OCI-M2 (cell line): Measurements from ENCODE around the gene LRRC36.
"Not testable (repeated sequence)": the region's sequence is repeated elsewhere in the genome, so short reads cannot be mapped to it uniquely, and the experiment has no call there.

Experiments
- DNase-seq: peaks from one replicate; lab custom pipeline; 2025; ENCODE audit not compliant: unreplicated experiment; lab: John Stamatoyannopoulos, UW

LRRC36 gene

DNA sequence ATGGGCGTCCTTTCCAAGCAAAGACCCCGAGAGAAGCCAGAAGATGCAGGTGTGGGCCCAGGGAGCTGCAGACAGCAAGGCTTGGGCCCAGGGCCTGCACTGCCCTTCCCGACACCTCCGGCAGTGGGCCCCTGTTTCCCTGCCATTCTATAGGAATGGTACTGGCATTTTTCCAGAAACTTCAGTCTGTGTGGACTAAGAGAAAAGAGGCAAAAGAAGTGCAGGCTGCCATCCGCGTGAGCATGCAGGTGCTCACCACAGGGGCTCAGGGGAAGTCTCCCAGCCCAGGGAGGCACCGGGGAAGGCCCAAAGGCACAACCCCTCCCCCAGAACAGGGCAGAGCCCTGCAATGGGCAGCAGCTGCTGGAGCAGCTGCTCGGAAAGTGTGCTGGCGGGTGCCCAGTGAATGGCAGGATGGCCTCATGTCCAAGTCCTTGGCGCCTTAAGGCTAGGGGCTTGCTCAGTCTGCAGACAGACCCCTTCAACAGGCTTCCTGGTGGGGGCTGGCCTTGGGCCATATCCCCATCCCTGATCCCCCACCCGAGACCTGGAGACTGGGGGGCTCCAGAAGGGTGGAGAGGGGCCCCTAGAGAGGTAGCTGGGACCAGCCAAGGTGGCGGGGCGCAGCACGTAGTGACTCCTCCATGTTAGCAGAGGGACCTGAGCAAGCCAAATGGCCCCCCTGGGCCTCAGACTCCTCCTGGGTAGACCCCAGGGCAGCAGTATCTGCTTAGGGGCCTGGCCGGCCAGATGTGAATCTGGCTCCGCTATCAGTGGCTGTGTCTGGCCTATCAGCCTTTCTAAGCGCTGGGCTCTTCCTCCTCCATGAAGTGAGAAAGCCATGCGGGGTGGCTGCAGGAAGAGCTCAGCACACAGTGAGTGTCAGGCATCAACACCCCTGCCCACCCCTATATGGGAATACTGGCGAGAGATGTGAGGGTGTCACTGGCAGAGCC, 73.4 kb downstream of the LRRC36 start:
- no peak for DNase-seq

DNA sequence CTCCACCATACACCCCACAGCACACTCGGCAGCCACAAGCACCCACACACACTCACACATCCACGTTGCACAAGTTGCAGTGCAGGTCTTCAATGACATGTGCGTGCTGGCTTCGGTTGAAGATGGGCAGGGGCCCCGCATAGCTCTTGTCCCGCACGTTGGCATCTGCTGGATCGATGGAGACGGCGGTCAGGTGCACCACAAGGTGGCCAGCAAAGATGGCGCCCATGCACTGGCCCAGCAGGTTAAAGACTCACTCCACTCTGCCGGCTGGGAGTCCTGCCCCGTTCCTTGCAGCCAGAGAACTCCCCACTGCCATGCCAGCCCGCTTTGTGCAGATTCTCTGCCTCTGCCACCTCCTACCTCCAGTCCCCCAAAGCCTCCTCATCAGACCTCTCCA, 74.3 kb downstream of the LRRC36 start:
- DNase-seq, result no peak

DNA sequence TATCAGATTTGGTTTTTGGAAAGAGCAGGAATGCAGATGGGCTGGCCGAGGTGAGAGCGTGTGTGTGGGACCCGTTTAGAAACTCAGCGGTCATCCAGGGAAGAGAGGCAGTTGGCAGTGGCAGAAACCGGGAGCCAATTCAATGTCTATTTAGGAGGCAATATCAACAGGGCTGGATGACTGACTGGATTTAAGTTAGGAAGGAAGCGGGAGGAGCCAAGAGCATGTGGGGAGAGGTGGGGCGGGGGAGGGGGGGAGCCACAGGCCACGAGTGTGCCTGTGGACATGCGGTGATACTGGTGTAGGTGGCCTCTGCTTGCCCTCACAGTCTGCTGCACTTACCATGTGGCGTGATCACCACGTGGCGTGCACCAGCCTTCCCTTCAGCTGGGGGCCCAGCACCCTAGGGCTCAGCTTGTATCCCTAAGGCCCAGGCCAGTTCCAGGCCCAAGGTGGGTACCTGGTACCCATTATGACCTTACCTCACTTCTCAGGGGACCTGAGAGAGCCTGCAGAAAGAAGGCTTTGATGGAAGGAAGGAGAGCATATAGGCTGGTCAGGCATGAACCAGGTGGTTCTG, 77.5 kb downstream of the LRRC36 start:
- no peak for DNase-seq

DNA sequence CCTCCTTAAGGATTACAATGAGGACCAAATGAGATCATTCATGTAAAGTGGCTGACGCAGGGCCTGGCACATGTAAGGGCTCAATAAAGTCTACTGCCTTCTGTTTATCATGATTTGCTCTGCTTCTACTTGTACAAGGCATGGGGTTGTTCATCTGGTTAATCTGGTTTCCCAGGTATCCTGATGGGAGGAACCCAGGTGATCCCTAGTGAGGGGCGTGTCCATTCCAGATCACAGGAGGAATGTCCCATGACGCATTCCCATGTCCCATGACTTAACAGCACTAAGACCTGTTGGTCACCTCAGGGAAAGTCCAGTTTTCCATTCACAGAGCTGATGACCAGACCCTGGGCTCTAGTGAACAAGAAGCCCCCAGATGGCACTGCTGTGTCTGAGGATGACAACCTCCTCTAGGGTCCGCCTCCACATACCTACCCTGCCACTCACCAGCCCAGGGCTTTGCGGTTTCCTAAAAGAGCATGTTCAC, 78.2 kb downstream of the LRRC36 start:
- no peak for DNase-seq

DNA sequence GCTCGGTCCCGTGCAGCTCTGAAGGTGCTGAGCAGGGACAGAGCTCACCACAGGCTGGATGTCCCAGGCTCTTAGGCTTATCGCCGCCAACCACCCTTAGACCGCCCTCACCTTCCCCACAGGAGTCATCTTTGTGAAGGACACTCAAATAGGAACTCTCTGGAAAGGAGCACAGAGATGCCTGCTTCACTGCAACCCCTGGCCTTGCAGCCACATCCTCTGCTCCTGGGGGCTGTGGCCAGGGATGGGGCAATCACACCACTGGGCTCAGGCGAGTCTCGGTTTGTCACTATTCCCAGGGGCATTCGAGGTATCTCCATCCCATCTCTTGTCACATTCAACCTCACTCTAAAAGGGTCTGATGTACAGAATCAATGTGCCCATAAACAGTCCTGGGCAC, 78.7 kb downstream of the LRRC36 start:
- DNase-seq, result no peak

DNA sequence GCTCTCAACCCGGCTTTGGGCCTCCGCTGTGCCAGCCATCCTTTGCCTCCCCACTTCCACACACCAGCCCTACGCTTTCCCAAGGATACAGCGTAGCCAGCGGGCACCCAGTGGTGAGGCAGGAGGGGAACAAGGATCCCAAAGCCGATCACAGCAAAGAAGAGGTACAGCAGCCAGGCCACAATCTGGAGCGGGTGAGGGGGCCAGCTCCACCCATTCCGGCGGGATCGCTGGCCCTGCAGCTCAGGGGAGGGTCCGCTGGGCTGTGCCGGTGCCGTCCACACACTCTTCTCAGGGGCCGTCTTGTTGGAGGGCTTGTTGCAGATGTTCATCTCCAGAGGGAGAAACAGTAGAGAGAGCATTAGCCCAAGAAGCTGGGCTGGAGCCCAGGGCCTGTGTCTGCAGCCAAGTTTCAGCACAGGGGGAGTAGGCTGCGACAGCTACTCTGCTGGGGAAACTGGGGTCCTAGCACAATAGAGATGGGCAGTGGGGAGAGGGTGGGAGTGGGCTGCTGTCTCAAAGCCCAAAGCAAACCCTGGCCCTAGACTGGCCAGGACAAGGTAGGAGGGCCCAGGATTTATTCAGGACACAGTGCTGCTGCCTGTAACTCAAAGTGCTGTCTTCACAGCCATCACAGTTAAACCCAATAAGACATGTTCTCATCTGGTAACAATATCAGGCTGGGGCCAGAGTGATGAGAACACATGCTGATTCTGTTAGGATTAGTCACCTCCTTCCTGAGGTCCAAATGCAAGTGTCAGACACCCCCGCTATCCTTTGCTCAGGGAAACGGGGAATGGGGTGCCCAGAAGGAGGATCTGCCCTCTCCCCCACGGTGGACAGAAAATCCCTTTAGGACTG, 79.7 kb downstream of the LRRC36 start:
- DNase-seq, result no peak

DNA sequence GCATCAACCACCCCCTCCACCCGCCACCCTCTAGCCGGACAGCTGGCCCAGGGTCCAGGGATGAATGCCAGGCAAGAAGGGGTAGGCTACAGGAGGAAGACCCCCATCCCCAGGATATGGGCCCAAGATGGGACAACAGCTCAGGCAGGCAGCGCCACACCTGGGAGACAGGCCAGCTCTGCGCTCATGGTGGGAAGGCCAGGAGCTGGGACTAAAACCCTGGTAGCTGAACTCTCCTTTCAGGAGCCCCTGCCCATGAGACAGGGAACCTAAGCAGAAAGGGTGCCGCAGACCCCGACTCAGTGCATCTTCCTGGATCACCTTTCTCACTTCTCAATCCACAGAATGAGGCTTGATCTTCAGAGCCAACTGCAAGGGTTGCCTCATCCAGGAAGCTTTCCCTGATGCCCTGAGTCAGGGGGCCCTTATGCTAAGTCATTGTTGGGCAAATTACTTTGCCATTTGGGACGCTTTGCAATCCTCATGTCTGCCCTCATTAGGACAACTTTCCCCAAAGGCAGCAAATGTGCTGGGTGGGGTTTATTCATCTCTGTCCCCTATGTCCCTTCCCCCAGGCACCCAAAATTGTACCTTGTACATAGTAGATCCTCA, 80.7 kb downstream of the LRRC36 start:
- no peak for DNase-seq

DNA sequence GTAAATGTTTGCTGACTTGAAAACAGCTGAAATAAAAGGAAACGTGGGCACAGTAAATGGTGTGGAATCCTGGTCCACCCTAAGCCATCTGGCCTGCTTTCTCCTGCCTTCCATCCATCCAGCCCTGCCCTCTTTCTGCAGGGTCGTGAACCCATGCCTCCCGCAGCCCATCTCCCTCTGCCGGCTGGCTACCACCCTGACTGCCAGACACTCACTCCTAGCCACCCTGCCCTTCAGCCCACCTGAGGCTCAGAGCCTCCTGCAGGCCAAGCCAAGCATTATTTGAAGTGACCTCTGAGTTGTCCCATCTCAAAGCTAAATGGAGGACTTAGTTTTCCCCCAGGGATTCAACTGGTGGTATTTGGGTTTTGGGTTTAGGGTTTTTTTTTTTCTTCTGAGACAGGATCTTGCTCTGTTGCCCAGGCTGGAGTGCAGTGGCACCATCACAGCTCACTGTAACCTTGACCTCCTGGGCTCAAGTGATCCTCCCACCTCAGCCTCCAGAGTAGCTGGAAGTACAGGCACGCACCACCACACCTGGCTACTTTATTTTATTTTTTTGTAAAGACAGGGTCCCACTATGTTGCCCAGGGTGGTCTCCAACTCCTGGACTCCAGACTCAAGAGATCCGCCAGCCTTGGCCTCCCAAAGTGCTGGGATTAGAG, 81.3 kb downstream of the LRRC36 start:
- DNase-seq, result no peak

DNA sequence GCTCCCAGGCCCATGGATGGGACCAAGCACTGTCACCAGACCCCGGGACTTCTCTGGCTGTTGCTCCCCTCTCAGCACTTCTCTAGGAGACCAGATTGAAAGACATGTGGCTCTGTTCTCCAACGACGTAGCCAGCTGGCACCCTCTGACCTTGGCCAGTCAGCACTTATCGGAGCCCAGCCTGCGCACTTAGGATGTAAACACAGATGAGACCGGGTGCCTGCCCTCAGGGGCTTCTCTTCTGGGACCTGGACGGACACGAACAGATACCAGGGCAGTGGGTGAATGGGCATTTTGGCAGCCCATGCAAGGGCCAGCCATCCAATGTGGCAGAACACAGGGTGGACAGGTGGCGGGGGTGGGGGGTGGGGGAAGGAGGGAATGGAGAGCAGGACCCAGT, 83.0 kb downstream of the LRRC36 start:
- DNase-seq, result no peak

DNA sequence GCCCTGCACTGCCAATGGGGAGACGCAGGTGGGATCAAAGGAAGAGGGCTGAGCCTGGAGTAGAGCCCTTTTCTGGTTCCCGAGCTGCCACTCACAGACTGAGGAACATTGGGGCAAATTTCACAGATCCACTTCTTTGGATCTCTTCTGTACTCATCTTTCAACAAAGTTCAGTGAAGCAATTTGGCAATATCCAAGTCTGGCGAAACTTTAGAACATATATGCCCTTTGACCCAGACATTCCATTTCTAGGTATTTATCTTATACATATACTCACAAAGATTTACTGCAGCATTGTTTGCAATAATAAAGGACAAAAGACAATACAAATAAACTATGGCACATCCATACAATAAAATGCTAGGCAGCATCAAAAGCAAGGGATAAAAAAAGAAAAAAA, 84.7 kb downstream of the LRRC36 start:
- no peak for DNase-seq

DNA sequence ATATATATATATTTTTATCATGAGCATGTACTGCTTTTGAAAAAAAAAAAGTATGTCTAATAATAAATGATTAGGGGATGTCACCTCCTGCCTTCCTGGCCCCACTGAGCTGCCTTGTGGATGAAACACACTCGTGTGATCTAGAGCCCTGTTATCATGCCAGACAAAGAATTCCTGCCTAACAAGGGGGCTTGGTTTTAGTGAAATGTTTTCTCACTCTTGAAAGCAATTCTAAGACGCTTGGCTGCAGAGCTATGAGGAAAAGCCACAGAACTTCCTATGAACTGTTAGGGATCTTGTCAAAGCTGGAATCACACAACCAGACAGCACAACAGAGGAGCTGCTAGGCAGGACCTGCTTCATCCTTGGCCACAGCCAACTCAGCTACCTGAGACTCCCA, 85.7 kb downstream of the LRRC36 start:
- DNase-seq, result no peak

DNA sequence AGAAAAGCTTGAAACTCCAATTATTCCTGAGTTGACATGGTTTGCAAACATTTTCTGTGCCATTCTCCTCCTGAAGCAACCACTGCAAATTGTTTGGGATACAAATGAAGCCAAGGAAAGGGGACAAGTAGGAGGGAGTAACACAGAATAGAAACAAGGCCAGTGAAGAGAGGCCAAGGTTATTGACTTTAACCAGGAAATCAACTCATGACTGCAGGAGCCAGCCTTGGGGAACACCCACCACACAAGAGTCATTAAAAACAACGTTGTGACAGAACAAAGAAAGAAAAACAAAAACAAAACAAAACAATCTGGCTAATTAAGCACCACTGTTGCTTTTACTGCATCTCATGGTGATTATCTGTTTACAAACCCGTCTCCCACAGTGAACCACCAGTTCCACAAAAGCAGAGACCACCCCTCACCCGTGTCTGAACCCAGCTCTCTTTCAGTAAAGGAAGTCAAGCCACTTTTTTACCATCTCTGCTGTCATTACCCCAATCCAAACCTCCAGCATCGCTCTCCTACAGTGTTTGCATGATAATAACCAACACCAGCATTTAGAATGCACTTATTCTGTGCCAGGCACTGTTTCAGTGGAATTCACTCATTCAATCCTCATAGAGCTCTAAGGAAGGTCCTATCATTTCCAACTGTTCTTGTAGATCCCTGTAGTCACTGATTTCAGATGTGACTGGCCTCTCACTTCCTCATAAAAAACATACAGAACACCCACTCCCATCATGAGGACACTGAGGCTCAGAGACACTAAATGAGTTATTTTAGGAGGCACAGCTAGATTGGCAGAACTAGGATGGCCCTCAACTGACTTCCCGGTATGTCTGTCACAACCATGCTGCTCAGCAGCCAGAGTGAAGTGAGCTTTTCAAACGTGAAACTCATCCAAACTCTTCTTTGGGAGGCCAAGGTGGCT, 87.6 kb downstream of the LRRC36 start:
- no peak for DNase-seq

DNA sequence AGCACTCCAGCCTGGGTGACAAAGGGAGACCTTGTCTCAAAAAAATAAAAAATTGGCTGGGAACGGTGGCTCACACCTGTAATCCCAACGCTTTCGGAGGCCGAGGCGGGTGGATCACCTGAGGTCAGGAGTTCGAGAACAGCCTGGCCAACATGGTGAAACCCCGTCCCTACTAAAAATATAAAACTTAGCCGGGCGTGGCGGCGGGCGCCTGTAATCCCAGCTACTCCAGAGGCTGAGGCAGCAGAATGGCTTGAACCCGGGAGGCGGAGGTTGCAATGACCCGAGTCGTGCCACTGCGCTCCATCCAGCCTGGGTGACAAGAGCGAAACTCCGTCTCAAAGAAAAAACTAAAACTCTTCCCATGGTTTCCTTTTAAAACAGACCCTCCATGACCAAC, 88.8 kb downstream of the LRRC36 start:
- not testable (repeated sequence) for DNase-seq

DNA sequence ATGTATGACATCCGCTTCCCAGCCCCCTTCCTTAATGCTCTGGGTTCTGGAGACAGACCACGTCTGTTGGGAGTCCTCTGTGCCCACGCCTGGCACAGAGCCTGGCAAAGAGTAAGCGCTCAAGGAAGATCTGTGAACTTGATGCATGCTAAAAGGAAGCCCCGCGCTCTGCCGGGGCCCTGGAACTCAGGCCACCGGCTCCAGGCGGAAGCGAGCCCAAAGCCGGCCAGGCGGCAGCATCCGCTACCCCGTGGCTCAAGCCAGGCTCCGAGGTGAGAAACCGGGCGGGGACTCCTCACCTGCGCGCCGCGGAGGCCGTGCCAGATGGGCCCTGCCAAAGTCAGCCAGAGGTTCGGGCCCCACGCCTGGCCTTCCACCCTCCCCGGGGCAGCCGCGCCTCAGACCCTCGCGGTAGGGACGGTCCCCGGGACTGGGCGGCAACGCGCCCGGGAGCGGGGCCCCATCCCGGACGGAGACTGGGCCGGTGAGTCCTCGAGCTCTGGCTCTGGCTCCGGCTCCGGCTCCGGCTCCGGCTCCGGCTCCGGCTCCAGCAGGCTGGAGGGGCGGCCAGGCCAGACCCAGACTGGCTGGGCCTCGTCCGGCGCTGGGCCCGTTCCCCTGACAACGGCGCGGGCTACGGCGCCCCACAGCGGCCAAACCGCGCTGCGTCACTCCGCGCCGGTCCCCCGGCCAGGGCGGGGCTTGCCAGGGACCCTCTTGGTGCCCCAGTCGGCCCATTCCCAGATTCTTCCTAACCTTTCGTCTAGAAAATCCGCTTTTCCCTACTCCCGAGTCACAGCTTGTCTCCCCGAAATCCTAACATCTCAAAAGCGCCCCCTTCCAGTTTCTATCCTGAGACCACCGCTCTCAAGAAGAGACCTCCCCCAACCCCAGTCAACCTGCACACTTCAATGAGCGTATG, 89.5 kb downstream of the LRRC36 start, which contains the start of gene ZDHHC1:
ZDHHC1 (minus strand) TSS at position 606 of the 922 bp plus-strand sequence. CDS start 8,702 bp downstream, outside the sequence.
- no peak for DNase-seq

DNA sequence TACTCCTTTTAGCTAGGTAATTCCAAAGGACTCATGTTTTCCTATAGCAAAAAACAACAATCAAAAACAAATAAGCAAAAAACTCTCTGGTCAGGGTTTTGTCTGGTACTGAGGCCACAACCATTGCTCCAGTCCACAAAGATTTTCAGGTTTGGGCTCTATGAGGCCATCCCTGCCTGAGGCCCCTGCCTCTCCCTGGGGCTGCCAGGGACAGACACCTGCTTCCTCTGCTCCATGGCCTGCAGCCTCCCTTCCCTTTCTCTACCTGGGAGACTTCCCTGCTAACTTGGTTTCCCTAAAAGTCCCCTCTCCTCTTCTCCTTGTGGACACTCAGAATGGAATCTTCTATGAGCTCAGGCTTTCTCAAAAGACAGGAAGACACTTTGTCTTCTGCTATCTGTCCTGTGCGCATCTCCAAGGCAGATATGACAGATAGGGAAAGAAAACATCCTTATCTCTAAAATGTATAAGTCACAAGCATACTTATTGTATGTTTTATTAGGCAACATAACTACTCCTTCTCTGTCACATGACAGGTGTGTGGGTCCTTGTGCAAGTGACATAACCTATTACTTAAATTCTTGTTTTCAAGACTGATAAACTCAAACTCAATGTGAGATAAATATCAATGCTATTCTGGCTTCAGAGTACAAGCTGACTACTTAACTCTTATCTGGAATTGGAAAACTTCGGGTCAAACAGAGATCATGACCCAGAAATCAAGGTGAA, 90.9 kb downstream of the LRRC36 start:
- DNase-seq, result no peak

DNA sequence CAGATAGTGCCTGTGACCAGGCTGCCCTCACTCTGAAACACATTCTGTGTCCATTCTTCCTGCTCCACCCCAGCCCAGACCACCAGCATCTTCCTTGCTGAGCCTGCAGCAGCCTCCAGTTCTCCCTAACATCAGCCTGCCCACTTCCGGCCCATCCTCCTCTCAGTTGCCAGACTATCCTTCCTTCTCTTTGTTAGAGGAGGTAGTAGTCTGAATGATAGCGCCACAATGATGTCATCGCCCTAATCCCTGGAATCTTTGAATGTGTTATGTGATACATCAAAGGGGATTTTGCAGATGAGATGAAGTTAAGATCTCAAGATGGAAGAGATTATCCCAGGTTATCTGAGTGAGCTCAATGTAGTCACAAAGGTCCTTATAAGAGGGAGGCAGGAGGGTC, 92.9 kb downstream of the LRRC36 start:
- DNase-seq, result no peak

DNA sequence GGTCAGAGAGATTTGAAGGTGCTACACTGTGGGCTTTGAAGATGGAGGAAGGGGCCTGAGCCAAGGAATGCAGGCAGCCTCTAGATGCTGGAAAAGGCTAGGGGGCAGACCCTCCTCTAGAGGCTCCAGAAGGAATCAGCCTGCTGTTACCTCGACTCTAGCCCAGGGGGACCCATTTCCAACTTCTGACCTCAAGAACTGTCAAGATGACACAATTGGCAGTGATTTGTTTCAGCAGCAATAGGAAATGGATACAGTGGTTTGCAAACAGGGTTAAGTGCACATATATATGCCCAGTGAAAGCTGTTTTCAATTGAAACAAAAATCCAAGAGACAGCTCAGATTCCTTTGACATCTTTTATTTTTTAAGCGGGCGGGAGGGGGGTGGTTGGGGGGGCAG, 93.3 kb downstream of the LRRC36 start:
- no peak for DNase-seq

DNA sequence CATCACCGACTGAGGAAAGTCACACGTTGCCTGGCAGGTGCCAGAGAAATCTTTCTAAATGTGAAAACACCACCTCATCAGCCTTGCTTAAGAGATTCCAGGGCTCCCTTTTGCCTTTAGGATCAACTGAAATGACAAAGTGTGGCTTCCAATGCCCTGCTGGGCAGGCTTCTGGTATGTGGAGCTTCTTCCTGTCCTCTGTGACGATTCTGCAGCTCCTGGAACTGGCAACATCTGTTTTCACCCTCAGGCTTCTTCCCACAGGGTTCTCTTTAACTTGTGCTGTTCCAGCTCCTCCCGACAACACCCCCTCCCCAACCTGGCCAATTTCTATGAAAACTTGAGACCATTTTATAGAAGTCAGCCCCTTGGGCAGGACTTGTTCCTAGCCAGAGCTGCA, 94.4 kb downstream of the LRRC36 start:
- no peak for DNase-seq
